Stimulated activated CD4-positive, alpha-beta T cell treated with anti-CD3 and anti-CD28 coated beads, TNF-alpha, amount 100 ng/mL, for 4 hours (primary cell): ENCODE measurements around the gene LRRC3.

Experiments used
- DNase-seq, 3 experiments: peaks; one replicate each; pipeline ENCODE4 v3.0.0-alpha.2; 2020; ENCODE audit warnings: low read depth in 3 of 3

Gene LRRC3

DNA sequence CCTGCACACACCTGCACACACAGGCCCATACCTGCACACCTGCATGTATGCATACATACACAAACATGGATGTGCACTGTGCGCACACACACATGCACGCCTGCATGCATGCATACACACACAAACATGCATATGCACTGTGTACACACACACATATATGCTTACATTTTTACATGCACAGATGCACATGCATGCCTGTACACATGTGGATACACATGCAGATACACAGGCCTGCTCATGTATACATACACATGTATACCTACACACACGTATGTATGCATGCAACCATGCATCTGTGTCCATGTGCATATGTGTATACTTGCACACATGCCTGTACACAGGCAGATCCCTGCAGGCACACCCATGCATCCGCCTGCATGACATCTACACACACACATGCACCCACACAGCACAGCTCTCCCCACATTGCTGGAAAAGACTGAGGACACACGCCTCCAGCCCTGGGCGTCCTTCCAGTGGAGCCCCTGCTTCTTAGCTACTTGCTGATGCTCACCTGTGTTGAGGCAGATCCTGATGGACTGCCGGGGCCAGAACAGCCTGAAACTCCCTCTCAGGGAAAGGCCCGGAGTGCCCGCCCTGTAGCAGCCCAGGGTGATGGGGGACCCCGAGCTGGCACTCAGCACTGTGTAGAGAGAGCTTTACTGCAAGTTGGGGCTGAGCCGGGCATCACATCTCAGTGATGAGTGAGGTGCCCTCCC, 56.1 kb downstream of the LRRC3 start:
- no peak for DNase-seq
